VCaP (cell line): Measurements from ENCODE around the gene ZNF146.

Source experiments
- H3K27ac ChIP-seq: fragments of 450-650 bp; 2 replicates; pipeline ENCODE4 v1.5.1; 2017
- TF ChIP-seq, protein P1 (sequence below): fragments of 450-650 bp; conservative IDR thresholded peaks from 2 replicates; pipeline ENCODE4 v1.5.1; 2017; ENCODE audit warnings: mild to moderate bottlenecking, moderate library complexity

The ZNF146 gene

DNA sequence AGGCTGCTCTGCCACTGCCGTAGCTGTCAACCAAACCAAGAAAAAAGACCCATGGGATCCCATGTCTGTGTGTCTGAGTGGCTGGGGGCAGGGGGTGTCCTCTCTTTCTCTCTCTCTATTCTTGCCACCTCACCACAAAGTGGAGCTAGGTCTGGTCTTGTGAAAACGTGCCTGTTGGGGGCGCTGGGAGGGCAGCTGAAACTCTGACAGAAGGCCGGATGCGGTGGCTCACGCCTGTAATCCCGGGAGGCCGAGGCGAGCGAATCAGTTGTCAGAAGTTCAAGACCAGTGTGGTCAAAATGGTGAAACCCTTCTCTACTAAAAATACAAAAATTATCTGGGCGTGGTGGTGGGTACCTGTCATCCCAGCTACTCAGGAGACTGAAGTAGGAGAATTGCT, 29.2 kb downstream of the ZNF146 start:
- H3K27ac ChIP-seq, result no peak overlapping the region
- TF ChIP-seq, protein P1, sequence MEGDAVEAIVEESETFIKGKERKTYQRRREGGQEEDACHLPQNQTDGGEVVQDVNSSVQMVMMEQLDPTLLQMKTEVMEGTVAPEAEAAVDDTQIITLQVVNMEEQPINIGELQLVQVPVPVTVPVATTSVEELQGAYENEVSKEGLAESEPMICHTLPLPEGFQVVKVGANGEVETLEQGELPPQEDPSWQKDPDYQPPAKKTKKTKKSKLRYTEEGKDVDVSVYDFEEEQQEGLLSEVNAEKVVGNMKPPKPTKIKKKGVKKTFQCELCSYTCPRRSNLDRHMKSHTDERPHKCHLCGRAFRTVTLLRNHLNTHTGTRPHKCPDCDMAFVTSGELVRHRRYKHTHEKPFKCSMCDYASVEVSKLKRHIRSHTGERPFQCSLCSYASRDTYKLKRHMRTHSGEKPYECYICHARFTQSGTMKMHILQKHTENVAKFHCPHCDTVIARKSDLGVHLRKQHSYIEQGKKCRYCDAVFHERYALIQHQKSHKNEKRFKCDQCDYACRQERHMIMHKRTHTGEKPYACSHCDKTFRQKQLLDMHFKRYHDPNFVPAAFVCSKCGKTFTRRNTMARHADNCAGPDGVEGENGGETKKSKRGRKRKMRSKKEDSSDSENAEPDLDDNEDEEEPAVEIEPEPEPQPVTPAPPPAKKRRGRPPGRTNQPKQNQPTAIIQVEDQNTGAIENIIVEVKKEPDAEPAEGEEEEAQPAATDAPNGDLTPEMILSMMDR, result no peak

DNA sequence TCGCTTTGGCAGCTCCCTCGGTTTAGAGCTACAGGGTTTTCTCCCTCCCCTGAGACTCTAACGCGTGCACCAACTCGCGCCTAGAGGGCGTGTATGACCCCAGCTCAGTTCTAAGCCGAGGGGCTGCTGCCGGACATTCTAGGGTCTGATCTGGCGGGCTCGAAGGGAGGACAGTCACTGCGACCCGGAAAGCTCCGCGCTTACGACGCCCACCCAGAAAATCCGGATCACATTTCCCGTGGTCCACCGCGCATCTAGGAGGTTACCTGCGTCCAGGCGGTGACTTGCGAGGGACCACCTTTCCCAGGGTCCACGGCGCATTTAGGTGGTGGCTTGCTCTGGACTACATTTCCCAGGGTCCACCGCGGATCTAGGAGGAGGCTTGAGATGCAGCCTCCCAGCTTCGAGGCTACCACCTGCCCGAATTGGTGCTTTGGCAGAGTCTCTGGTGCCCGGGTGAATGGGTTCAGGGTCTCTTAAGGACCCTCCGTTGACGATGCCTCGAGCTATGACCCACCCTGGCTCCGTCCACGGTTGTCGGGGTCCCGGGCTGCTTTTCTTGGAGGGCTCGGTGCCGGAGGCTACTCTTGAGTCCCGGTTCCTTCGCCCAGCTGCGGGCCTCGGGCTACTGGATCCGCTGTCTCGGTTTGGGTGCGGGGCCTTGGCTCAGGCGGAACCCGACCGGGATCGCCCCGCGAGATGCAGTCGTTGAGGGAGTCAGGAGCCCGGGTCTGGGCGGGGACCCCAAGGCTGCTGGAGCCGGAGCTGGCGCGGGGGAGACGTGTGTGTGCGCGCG, 30.5 kb downstream of the ZNF146 start:
- TF ChIP-seq, protein P1, result no peak
- H3K27ac ChIP-seq, result no peak overlapping the region

DNA sequence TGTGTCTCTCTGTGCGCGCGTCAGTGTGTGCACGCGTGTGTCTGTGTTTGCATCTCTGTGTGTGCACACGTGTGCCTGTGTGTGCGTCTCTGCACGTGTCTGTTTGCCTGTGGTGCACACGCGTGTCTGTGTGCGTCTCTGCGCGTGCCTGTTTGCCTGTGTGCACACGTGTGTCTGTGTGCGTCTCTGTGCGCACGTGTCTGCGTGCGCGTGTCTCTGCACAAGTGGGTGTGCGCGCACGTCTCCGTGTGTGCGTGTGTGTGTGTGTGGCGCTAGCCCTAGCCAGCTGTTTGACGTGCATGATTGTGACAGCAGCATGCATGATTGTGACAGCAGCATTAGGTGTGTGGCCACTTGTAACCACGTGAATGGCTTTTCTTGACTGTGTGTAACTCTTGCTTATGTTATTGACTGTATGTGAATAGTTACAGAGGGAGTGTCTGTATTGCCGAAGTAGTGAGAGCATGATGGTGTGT, 31.1 kb downstream of the ZNF146 start:
- TF ChIP-seq, protein P1, result no peak
- no peak overlapping the region for H3K27ac ChIP-seq

DNA sequence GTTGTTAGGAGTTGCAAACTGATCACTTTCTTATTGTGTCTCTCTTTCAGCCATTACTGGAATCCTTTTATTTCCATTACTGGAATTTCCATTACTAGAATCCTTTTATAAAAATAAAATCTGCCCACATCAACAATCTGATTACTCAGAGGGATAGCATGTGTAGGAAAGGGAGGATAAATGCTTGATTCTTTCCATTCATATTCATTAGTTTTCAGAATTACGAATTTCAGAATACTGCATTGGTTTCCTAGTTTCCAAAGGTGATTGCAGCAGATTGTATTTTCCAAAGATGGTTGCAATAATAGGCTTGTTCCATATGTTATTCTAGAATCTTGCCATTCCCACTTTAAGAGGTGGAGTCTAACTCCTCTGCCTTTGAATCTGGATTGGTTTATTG, 37.1 kb downstream of the ZNF146 start:
- no peak overlapping the region for H3K27ac ChIP-seq
- TF ChIP-seq, protein P1, result no peak

DNA sequence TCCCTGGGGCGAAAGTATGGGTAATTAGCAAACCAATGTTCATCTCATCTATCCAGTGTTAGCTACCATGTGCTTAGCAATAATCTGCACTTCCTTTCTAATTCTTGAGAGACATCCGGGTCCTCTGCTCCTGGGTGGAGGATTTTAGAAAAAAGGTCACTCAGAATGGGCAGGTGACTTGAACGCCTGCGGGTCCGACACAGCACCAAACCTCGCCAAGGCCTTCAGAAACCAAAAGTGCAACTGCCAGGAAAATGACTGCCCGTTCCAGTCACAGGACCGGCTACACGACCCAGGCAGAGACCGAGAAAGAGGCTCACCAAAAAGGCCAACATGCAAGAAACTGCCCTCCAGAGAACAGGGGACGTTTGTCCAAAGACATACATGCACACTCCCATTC, 39.9 kb downstream of the ZNF146 start:
- TF ChIP-seq, protein P1, result no peak

DNA sequence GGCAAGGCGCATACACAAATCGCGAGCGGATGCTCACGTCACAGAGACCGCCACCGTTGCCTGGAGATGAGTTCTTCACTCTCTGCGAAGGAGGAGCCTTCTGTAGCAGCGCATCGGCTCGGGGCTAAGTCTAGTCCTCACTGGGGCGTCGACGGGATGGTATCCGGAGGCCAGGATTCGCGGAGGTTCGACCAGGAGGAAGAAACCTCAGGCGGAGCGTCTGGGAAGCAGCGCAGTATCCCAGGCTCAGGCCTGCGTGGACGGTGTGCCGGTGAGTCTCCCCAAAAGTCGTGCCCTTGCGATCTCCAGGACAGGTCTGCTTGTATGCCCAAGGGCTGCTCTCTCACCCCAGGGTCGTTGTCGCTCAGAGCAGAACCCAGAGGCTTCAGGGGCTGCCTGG, 40.4 kb downstream of the ZNF146 start:
- TF ChIP-seq, protein P1, result no peak
- H3K27ac ChIP-seq, result no peak overlapping the region

More for the DNA sequence above, 39.9 kb downstream of the ZNF146 start:
- H3K27ac ChIP-seq, result no peak overlapping the region

DNA sequence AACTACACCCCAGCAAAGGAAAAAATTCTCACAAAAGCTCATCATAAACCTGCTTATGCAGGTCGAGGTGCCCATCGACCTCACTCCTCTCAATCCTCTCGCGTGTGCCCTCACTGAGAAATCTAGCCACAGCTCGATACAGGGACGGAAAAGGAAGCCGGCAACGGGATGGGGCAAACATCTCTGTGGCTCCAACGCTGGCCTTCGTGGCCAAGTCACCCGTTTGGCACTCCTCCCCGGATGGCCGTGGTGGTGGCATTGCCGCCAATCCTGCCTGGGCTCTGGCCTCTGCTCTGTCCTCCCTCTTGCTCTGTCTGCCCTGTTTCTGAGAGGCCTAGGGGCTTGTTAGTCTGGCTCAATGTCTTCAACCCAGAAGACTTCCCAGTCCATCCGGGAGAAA, 41.2 kb downstream of the ZNF146 start:
- no peak overlapping the region for H3K27ac ChIP-seq
- TF ChIP-seq, protein P1, result no peak
